Measurements from ENCODE around the gene WDR82. TPM values are rescaled to one million over a fixed set of nuclear protein-coding genes. Genes with fewer than 3 reads are reported as not detected.
A peak's percentile ranks its signal among the peaks of the same experiment; 100 is the strongest.

WDR82 gene
- total and polyA plus RNA-seq, 9 of the 15 experiments (the other 6 are each of a cell fraction or from before 2014, with no cell fraction given), result 6.4 to 62.9 (median 37.1) TPM

DNA sequence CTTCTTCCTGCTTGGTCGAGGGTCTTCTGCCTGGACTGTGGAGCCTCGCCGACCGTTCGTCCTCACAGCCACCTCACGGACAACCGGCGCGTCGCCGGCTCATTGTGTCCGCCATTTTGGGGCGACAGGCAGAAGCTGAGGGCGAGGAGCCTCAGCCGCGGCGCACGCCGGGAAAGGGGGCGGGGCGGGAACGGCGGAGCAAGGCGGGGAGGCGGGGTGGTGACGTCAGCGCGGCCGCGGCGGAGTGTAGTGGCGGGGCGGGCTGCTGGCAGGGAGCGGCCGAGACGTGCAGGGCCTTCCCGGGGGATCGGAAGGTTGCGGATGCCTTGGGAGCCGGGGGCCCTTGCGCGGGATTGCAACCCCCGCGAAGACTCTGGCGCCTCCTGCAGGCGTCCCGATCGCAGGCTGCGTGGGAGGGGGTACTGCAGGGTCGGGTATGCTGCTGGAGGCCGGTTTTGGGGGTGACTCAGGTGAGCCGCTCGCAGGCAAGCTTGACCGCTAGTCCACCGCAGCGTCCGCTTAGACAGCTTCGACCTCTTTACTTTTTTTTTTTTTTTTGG is at the start of gene WDR82 (continued):
- TF ChIP-seq, protein P1, sequence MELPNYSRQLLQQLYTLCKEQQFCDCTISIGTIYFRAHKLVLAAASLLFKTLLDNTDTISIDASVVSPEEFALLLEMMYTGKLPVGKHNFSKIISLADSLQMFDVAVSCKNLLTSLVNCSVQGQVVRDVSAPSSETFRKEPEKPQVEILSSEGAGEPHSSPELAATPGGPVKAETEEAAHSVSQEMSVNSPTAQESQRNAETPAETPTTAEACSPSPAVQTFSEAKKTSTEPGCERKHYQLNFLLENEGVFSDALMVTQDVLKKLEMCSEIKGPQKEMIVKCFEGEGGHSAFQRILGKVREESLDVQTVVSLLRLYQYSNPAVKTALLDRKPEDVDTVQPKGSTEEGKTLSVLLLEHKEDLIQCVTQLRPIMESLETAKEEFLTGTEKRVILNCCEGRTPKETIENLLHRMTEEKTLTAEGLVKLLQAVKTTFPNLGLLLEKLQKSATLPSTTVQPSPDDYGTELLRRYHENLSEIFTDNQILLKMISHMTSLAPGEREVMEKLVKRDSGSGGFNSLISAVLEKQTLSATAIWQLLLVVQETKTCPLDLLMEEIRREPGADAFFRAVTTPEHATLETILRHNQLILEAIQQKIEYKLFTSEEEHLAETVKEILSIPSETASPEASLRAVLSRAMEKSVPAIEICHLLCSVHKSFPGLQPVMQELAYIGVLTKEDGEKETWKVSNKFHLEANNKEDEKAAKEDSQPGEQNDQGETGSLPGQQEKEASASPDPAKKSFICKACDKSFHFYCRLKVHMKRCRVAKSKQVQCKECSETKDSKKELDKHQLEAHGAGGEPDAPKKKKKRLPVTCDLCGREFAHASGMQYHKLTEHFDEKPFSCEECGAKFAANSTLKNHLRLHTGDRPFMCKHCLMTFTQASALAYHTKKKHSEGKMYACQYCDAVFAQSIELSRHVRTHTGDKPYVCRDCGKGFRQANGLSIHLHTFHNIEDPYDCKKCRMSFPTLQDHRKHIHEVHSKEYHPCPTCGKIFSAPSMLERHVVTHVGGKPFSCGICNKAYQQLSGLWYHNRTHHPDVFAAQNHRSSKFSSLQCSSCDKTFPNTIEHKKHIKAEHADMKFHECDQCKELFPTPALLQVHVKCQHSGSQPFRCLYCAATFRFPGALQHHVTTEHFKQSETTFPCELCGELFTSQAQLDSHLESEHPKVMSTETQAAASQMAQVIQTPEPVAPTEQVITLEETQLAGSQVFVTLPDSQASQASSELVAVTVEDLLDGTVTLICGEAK (IDR thresholded peaks at IDR 0.05), result 0 out of 2 replicates have a peak, but pooled peaks have one; percentile 23
- TF ChIP-seq, protein P1 (CRISPR knock-in tag; IDR thresholded peaks at IDR 0.05), result no peak
- peak in 1 of 2 experiments; percentile 50; a peak in 1 of 4 replicates for TF ChIP-seq NONO (IDR thresholded peaks at IDR 0.05; ENCODE audit: low read depth in 2 of 2, low read length in 1 of 2)
- TF ChIP-seq, protein P2, sequence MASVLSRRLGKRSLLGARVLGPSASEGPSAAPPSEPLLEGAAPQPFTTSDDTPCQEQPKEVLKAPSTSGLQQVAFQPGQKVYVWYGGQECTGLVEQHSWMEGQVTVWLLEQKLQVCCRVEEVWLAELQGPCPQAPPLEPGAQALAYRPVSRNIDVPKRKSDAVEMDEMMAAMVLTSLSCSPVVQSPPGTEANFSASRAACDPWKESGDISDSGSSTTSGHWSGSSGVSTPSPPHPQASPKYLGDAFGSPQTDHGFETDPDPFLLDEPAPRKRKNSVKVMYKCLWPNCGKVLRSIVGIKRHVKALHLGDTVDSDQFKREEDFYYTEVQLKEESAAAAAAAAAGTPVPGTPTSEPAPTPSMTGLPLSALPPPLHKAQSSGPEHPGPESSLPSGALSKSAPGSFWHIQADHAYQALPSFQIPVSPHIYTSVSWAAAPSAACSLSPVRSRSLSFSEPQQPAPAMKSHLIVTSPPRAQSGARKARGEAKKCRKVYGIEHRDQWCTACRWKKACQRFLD (CRISPR knock-in tag; IDR thresholded peaks at IDR 0.05), result peak; percentile 46; the same call in 1 of the 2 replicates
- TF ChIP-seq, protein P3, sequence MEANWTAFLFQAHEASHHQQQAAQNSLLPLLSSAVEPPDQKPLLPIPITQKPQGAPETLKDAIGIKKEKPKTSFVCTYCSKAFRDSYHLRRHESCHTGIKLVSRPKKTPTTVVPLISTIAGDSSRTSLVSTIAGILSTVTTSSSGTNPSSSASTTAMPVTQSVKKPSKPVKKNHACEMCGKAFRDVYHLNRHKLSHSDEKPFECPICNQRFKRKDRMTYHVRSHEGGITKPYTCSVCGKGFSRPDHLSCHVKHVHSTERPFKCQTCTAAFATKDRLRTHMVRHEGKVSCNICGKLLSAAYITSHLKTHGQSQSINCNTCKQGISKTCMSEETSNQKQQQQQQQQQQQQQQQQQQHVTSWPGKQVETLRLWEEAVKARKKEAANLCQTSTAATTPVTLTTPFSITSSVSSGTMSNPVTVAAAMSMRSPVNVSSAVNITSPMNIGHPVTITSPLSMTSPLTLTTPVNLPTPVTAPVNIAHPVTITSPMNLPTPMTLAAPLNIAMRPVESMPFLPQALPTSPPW (CRISPR knock-in tag; IDR thresholded peaks at IDR 0.05), result peak; percentile 90
- 0 out of 2 replicates have a peak, but pooled peaks have one; percentile 23 for TF ChIP-seq ZSCAN29 (IDR thresholded peaks at IDR 0.05)
- TF ChIP-seq, protein P4, sequence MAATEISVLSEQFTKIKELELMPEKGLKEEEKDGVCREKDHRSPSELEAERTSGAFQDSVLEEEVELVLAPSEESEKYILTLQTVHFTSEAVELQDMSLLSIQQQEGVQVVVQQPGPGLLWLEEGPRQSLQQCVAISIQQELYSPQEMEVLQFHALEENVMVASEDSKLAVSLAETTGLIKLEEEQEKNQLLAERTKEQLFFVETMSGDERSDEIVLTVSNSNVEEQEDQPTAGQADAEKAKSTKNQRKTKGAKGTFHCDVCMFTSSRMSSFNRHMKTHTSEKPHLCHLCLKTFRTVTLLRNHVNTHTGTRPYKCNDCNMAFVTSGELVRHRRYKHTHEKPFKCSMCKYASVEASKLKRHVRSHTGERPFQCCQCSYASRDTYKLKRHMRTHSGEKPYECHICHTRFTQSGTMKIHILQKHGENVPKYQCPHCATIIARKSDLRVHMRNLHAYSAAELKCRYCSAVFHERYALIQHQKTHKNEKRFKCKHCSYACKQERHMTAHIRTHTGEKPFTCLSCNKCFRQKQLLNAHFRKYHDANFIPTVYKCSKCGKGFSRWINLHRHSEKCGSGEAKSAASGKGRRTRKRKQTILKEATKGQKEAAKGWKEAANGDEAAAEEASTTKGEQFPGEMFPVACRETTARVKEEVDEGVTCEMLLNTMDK (IDR thresholded peaks at IDR 0.05; ENCODE audit: borderline replicate concordance, insufficient read depth, low read depth, low read length, poor library complexity, severe bottlenecking), result peak; percentile 75
- TF ChIP-seq MYNN (IDR thresholded peaks at IDR 0.05), result no peak
- no peak for TF ChIP-seq MYNN (CRISPR knock-in tag; IDR thresholded peaks at IDR 0.05)
- TF ChIP-seq STAT5B (CRISPR knock-in tag; IDR thresholded peaks at IDR 0.05), result no peak
- TF ChIP-seq NR2C2 (CRISPR knock-in tag; IDR thresholded peaks at IDR 0.05), result no peak; the same call in 1 of the 2 replicates
- TF ChIP-seq NR2C2 (tag; IDR thresholded peaks at IDR 0.05), result peak; percentile 51; the same call in 1 of the 2 replicates
- TF ChIP-seq GTF2E2 (tag; IDR thresholded peaks at IDR 0.05), result peak; percentile 84; the same call in 1 of the 2 replicates
- no peak for TF ChIP-seq SRSF7 (optimal IDR thresholded peaks at IDR 0.05; ENCODE audit: low read depth, low read length)
